ENCODE results near the gene DNAH11.

- TF ChIP-seq, protein P1, sequence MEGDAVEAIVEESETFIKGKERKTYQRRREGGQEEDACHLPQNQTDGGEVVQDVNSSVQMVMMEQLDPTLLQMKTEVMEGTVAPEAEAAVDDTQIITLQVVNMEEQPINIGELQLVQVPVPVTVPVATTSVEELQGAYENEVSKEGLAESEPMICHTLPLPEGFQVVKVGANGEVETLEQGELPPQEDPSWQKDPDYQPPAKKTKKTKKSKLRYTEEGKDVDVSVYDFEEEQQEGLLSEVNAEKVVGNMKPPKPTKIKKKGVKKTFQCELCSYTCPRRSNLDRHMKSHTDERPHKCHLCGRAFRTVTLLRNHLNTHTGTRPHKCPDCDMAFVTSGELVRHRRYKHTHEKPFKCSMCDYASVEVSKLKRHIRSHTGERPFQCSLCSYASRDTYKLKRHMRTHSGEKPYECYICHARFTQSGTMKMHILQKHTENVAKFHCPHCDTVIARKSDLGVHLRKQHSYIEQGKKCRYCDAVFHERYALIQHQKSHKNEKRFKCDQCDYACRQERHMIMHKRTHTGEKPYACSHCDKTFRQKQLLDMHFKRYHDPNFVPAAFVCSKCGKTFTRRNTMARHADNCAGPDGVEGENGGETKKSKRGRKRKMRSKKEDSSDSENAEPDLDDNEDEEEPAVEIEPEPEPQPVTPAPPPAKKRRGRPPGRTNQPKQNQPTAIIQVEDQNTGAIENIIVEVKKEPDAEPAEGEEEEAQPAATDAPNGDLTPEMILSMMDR (IDR thresholded peaks at IDR 0.05), result no peak
- TF ChIP-seq POLR2A (IDR thresholded peaks at IDR 0.05), result no peak
Measured at GRCh38 chr7:21911341-21911875, 368.6 kb downstream of the DNAH11 start.
